Breast epithelium (tissue), 4 donors: ENCODE measurements around the gene PER3. TPM values are rescaled to one million over a fixed set of nuclear protein-coding genes. Genes with fewer than 3 reads are reported as not detected.

Experiments used
- DNase-seq, 2 donors: peaks; one replicate each; pipeline ENCODE4 v3.0.0-alpha.2; 2019; ENCODE audit warnings: low spot score in 2 of 2
- H3K27ac ChIP-seq, 2 donors: fragments of 200-600 bp; sonication (generic) in 1 of 2; one replicate each; pipeline ENCODE4 v1.5.1; 2016 to 2019; ENCODE audit warnings: mild to moderate bottlenecking in 1 of 2
- H3K27me3 ChIP-seq, 2 donors: fragments of 200-600 bp; sonication (generic) in 1 of 2; one replicate each; pipeline versions ENCODE4 v1.5.1 to v1.6.0; 2017 to 2019; ENCODE audit warnings: control low read depth in 1 of 2, mild to moderate bottlenecking in 1 of 2
- H3K36me3 ChIP-seq: fragments of 200-600 bp; one replicate; pipeline ENCODE4 v1.5.1; 2019
- H3K4me1 ChIP-seq, 2 donors: fragments of 200-600 bp; sonication (generic); one replicate each; pipeline ENCODE4 v1.5.1; 2016 to 2019; ENCODE audit warnings: control low read depth in 1 of 2
- H3K4me3 ChIP-seq, 3 donors: fragments of 200-600 bp; sonication (generic); 1 replicate in 2 of 3; 2 replicates in 1 of 3; pipeline ENCODE4 v1.5.1; 2016 to 2019; ENCODE audit warnings: mild to moderate bottlenecking in 3 of 3, moderate library complexity in 2 of 3
- H3K9me3 ChIP-seq, 2 donors: fragments of 200-600 bp; sonication (generic) in 1 of 2; one replicate each; pipeline ENCODE4 v1.5.1; 2016 to 2019; ENCODE audit warnings: control low read depth in 1 of 2
- POLR2A ChIP-seq: fragments of 450-650 bp; IDR thresholded peaks from one replicate; pipeline ENCODE4 v1.6.1; 2016; ENCODE audit warnings: antibody characterized with exemption, mild to moderate bottlenecking, moderate library complexity
- POLR2AphosphoS5 ChIP-seq, 3 donors: sonication (generic); formaldehyde crosslinking; IDR thresholded peaks; one replicate each; pipeline ENCODE4 v1.6.1; 2017; ENCODE audit warnings: antibody characterized with exemption in 3 of 3
- intact Hi-C: fragments of 100-400 bp; cut with DNase I; formaldehyde crosslinking; loops from one replicate; pipeline ENCODE4 v1.15.1; 2023; ENCODE audit warnings: low total_unique reads
- total RNA-seq, 3 donors: library from RNA; depleted of rRNA; stranded (reverse); fragments of >200 nt; gene quantifications; one replicate each; pipeline ENCODE4 v1.1.0, GENCODE V29; 2016
- TF ChIP-seq, protein P1 (sequence below), 3 donors: fragments of 450-650 bp; IDR thresholded peaks; one replicate each; pipeline ENCODE4 v1.5.1; 2016 to 2017; ENCODE audit warnings: antibody characterized with exemption in 3 of 3, mild to moderate bottlenecking in 3 of 3, moderate library complexity in 3 of 3

Gene PER3
- total RNA-seq, 3 donors from 2014 or later = 15.4 to 22.9 (median 16.0) TPM

DNA sequence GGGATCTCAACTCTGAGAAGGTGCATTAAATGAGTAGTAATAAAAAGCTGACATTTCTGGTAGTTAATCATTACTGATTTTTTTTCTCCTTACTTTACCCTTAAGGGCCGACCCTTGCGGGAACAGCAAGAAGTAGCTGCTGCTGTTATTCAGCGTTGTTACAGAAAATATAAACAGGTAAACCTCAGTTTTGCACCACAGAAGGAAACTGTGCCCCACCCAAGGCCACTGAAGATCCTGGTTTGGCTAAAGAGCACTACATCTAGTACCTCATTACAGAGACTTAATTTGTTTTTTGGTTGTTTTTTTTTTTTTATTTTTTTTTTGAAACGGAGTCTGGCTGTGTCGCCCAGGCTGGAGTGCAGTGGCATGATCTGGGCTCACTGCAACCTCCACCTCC lies 36.5 kb upstream of the PER3 start:
- DNase-seq = no peak
- TF ChIP-seq POLR2A (no peak), POLR2AphosphoS5 (IDR thresholded peaks at IDR 0.05) (no peak)
- Histone ChIP-seq H3K36me3 (no peaks in the 10 kb centered on the region), H3K4me1 (no peaks in the 10 kb centered on the region), H3K27ac (no peak overlapping the region), H3K4me3 (no peak overlapping the region), H3K9me3 (no peaks in the 10 kb centered on the region), H3K27me3 (no peaks in the 10 kb centered on the region)
- intact Hi-C loops = no loop called here

DNA sequence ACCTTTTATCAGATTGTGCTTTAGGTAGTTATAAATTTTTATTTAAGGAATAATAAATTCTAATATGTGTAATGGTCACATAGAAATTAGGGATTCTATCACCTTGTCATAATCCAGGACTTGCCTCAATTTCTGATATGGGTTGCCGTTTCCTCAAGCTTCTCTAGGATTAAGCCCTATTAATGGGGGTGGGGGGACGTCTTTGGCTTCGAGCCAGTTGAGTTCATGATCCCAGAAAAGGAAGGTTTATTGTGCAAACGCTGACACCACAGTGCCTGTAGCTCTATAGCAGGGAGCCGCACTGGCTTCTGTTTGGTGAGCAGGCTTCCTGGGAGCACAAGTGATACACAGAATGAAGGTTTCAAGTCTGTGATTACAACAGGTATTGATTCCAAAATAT lies 35.0 kb upstream of the PER3 start:
- H3K27ac ChIP-seq = no peak overlapping the region
- TF ChIP-seq, protein P1, sequence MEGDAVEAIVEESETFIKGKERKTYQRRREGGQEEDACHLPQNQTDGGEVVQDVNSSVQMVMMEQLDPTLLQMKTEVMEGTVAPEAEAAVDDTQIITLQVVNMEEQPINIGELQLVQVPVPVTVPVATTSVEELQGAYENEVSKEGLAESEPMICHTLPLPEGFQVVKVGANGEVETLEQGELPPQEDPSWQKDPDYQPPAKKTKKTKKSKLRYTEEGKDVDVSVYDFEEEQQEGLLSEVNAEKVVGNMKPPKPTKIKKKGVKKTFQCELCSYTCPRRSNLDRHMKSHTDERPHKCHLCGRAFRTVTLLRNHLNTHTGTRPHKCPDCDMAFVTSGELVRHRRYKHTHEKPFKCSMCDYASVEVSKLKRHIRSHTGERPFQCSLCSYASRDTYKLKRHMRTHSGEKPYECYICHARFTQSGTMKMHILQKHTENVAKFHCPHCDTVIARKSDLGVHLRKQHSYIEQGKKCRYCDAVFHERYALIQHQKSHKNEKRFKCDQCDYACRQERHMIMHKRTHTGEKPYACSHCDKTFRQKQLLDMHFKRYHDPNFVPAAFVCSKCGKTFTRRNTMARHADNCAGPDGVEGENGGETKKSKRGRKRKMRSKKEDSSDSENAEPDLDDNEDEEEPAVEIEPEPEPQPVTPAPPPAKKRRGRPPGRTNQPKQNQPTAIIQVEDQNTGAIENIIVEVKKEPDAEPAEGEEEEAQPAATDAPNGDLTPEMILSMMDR (IDR thresholded peaks at IDR 0.05) = no peak
- TF ChIP-seq POLR2A (no peak), POLR2AphosphoS5 (IDR thresholded peaks at IDR 0.05) (no peak)
- no peak overlapping the region for H3K4me3 ChIP-seq
- no peaks in the 10 kb centered on the region for H3K36me3 ChIP-seq
- intact Hi-C loops = no loop called here
- H3K4me1 ChIP-seq = no peaks in the 10 kb centered on the region
- no peak for DNase-seq
- H3K9me3 ChIP-seq = no peaks in the 10 kb centered on the region
- H3K27me3 ChIP-seq = no peaks in the 10 kb centered on the region

DNA sequence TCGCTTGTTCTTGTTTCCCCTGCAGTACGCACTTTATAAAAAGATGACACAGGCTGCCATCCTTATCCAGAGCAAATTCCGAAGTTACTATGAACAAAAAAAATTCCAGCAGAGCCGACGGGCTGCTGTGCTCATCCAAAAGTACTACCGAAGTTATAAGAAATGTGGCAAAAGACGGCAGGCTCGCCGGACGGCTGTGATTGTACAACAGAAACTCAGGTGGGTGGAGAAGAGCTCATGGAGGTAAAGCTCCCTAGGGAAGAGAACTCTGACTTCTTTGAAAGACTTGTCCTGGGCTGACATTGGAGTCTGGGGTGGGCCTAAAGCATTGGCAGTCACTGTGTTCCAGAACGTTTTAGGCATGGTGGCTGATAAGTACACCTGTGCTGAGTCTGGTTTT lies 32.9 kb upstream of the PER3 start:
- Histone ChIP-seq H3K27me3 (no peaks in the 10 kb centered on the region), H3K4me1 (no peaks in the 10 kb centered on the region), H3K36me3 (no peaks in the 10 kb centered on the region), H3K27ac (no peak overlapping the region), H3K9me3 (no peaks in the 10 kb centered on the region), H3K4me3 (no peak overlapping the region)
- no peak for DNase-seq
- intact Hi-C loops = no loop called here
- TF ChIP-seq, protein P1 (IDR thresholded peaks at IDR 0.05) = no peak
- TF ChIP-seq POLR2AphosphoS5 (IDR thresholded peaks at IDR 0.05) (no peak), POLR2A (no peak)

DNA sequence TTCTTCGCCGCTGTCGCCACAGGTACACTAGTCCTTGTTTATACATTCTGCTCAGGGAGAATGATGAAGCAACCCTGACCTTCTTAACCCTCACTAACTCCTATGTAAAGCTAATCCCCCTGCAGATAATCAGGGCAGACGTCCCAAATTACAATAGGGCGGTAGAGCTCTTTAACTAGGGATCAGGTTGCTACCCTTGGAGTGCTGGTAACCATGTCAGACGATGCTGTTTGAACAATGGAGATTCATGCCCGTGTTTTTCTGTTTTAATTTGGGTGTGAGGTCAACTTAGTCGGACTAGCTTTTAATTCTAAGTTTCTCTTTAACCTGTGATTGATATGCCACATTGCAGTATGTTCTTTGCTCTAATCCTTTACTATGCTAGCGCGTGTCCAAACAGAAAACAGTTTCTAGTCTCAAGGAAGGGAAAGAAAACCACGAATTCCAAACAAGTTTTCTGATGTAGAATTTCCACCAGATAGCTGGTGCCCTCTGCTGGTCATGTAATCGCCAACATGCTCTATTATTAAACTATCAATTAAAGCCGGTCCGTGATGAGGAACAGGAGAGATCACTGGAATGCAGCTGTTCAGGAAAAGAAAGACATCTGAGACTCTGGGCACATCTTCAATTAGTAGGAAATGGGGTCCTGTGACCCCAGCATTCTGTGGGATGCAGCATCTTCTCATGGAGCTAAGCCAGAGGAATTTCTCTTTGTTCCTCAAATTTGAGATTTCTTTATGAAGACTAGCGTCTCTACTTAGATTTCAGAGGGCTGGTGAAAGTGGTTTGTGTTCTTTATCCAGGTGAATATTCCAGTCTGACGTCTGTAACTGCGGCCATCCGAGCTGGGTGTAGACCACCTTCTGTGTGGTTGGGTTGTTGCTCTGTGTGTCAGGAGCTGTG lies 31.3 kb upstream of the PER3 start:
- TF ChIP-seq, protein P1 (IDR thresholded peaks at IDR 0.05) = peak; percentile 62 to 83 (median 77)
- no peak for TF ChIP-seq POLR2A
- no peak for TF ChIP-seq POLR2AphosphoS5 (IDR thresholded peaks at IDR 0.05)
- peak in 1 of 2 donors; percentile 53 for DNase-seq
- Histone ChIP-seq H3K27me3 (no peaks in the 10 kb centered on the region), H3K27ac (no peak overlapping the region), H3K4me3 (peak overlapping the region; percentile 21 to 26 (median 25)), H3K4me1 (no peaks in the 10 kb centered on the region), H3K9me3 (no peaks in the 10 kb centered on the region), H3K36me3 (no peaks in the 10 kb centered on the region)
- intact Hi-C loops = loop anchor here (2.0 kb wide), 1 partner anchor 90 kb away; no protein-coding TSS in a partner anchor

DNA sequence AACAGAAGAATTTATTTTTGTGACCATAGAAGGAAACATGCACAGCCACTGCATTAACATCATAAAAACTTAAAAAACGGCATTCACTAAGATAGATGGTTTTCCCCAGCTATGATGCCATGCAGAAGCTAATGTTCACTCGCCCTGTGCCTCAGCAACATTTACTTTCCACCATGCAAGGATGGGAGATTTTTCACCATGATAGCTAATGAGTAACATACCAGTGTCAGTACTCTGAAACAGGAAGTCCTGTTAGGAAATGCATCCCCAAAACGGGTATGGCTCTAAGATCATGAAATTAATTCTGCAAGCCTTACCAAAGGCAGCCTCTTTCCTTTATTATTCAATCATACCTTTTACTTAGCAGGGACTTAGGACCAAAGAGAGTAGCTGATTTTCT lies 30.4 kb upstream of the PER3 start:
- Histone ChIP-seq H3K27ac (no peak overlapping the region), H3K27me3 (no peaks in the 10 kb centered on the region), H3K4me1 (no peaks in the 10 kb centered on the region), H3K36me3 (no peaks in the 10 kb centered on the region), H3K4me3 (no peak overlapping the region), H3K9me3 (no peaks in the 10 kb centered on the region)
- intact Hi-C loops = loop anchor here (2.0 kb wide), 1 partner anchor 91 kb away; no protein-coding TSS in a partner anchor
- no peak for DNase-seq
- TF ChIP-seq POLR2AphosphoS5 (IDR thresholded peaks at IDR 0.05) = no peak

DNA sequence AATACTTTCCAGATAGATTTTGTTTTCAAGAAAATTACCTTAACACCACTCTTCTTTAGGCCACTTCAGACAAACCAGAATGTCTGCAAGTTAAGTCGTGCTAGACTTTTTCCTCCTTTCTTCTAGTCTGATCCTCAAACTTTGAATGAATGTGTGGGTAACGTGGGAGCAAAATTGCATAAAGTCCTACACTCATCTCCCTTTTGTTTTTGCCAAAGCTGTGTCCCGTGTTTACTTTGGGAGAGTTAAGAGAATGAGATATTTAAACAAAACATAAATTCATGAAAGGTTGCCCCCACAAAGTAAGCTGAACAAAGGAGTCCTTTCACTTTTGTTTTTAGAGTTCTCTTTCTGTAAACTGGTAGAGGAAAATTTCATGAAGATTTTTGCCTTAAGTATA lies 29.9 kb upstream of the PER3 start:
- intact Hi-C loops = no loop called here
- DNase-seq = no peak
- Histone ChIP-seq H3K4me1 (no peaks in the 10 kb centered on the region), H3K27ac (no peak overlapping the region), H3K9me3 (no peaks in the 10 kb centered on the region), H3K4me3 (no peak overlapping the region), H3K36me3 (no peaks in the 10 kb centered on the region), H3K27me3 (no peaks in the 10 kb centered on the region)
- TF ChIP-seq POLR2A = no peak
- TF ChIP-seq POLR2AphosphoS5 (IDR thresholded peaks at IDR 0.05) = no peak
